Measurements from ENCODE around the gene TRMT2B.

TRMT2B gene

DNA sequence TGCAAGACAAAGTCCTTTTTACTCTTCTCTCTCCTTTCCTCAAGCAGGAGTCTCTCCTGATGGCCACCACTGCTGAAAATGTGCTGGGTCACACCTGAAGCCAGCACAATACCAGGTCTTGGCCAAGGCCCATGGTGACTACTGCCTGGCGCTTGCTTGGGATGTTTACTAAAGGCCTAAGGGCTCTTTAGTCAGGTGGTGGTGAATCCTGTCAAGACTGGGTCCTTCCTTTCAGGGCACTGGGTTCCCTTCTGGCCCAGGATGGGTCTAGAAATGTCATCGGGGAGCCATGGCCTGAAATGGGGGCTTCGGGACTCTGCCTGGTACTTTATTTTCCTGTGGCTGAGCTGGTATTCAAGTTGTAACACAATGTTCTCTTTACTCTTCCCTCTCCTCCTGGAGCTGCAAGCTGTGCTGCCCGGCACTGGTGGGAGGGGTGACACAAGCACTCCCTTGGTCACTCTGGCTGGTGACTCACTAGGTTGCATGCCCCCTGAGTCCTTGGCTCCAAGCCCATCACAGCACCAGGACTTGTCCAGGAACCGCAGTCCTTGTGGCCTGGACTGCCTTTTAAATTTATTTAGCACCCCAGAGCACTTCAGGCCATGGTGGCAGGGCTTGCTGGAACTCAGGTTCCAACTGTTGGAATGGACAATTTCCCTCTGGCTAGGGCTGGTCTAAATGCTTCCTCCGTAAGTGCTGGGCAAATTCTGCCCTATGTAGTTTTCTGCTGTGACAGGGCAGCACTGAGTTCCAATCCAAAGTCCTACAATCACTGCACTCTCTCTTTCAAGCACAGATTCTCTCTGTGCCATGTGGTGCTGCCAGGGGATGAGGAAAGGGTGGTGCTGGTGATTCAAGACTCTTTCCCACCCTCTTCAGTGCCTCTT, 71.1 kb downstream of the TRMT2B start:
- no peak for TF ChIP-seq POLR2A (IDR thresholded peaks at IDR 0.05; ENCODE audit: low read depth, low read length)
- DNase-seq (ENCODE audit: insufficient read length, low spot score) (peak; percentile 42), FAIRE-seq (peak; percentile 96)

DNA sequence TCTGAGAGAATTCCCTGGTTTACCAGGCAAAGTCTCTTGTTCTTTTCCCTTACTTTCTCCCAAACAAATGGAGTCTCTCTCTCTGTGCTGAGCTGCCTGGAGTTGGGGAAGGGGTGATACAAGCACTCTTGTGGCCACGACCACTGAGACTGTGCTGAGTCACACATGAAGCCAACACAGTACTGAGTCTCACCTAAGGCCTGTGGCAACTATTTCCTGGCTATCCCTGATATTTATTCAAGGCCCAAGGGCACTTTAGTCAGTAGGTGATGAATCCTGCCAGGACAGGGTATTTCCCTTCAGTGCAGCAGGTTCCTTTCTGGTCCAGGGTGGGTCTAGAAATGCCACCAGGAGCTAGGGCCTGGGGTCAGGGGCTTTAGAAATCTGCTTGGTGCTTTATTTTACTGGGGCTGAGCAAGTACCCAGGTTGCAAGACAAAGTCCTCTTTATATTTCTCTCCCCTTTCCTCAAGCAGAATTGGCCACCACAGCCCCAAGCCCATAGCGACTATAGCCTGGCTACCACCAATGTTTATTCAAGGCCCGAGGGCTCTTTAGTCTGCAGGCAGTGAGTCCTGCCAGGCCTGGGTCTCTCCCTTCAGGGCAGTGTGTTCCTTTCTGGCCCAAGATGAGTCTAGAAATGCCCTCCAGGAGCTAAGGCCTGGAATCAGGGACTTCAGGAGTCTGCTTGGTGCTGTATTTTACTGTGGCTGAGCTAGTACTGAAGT, 71.9 kb downstream of the TRMT2B start:
- TF ChIP-seq POLR2A (IDR thresholded peaks at IDR 0.05; ENCODE audit: low read depth, low read length): no peak
- DNase-seq (ENCODE audit: insufficient read length, low spot score) (no peak), FAIRE-seq (no peak)

- FAIRE-seq: no peak
- TF ChIP-seq POLR2A (IDR thresholded peaks at IDR 0.05; ENCODE audit: low read depth, low read length): no peak
- DNase-seq (ENCODE audit: insufficient read length, low spot score): no peak
Measured at GRCh38 chrX:100976211-100976610, 75.7 kb downstream of the TRMT2B start.

- no peak for FAIRE-seq
Measured at GRCh38 chrX:100975212-100975611, 76.7 kb downstream of the TRMT2B start.

DNA sequence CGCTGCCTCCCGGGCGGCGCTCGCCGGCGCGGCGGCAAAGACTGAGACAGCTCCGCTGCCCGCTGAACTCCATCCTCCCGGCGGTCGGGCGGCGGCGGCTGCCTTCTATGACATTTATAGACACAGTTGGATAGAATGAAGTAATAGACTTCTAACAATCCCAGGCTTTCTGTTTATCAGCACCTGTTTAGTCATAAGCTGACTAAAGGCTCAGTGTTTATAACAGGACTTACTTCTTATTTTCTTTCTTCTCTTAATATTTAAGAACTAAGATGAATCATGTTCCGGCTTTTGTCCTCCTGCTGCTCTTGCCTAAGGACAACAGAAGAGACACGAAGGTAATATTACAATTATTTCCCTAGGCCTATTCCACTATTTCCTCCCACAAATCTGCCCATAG, 78.5 kb downstream of the TRMT2B start:
- DNase-seq (ENCODE audit: insufficient read length, low spot score) (no peak), FAIRE-seq (no peak)
- no peak for TF ChIP-seq POLR2A (IDR thresholded peaks at IDR 0.05; ENCODE audit: low read depth, low read length)

More at GRCh38 chrX:100975212-100975611, 76.7 kb downstream of the TRMT2B start:
- DNase-seq (ENCODE audit: insufficient read length, low spot score): no peak
- no peak for TF ChIP-seq POLR2A (IDR thresholded peaks at IDR 0.05; ENCODE audit: low read depth, low read length)

GRCh38 chrX:100969936-100970335, 82.0 kb downstream of the TRMT2B start:
- TF ChIP-seq POLR2A (IDR thresholded peaks at IDR 0.05; ENCODE audit: low read depth, low read length): no peak
- FAIRE-seq: no peak
- DNase-seq (ENCODE audit: insufficient read length, low spot score): no peak

GRCh38 chrX:100969408-100969807, 82.5 kb downstream of the TRMT2B start, which contains the start of gene ARL13A:
TSS of gene ARL13A (plus strand) at chrX:100969708. CDS start at chrX:100973690, 3,982 bp downstream.
- FAIRE-seq (no peak), DNase-seq (ENCODE audit: insufficient read length, low spot score) (no peak)
- TF ChIP-seq POLR2A (IDR thresholded peaks at IDR 0.05; ENCODE audit: low read depth, low read length): no peak

DNA sequence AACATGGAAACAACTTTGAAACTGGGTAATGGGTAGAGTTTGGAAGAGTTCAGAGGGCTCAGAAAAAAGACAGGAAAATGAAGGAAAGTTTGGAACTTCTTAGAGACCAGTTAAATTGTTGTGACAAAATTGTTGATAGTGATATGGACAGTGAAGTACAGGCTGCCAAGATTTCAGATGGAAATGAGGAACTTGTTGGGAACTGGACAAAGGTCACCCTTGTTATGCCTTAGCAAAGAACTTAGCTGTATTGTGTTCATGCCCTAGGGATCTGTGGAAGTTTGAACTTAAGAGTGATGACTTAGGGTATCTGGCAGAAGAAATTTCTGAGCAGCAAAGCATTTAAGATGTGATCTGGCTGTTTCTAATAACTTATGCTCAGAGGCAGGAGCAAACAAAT, 87.5 kb downstream of the TRMT2B start:
- DNase-seq (ENCODE audit: insufficient read length, low spot score) (no peak), FAIRE-seq (no peak)
- TF ChIP-seq POLR2A (IDR thresholded peaks at IDR 0.05; ENCODE audit: low read depth, low read length): no peak

GRCh38 chrX:100962811-100963210, 89.1 kb downstream of the TRMT2B start:
- DNase-seq (ENCODE audit: insufficient read length, low spot score) (no peak), FAIRE-seq (no peak)
- TF ChIP-seq POLR2A (IDR thresholded peaks at IDR 0.05; ENCODE audit: low read depth, low read length): no peak
